AG09309 (cell line): Measurements from ENCODE around the gene GRK4.

Experiments
- DNase-seq: peaks from one replicate; pipeline ENCODE4 v3.0.0-alpha.2; 2010; ENCODE audit warnings: low read depth
- H3K4me3 ChIP-seq: 2 replicates; pipeline ENCODE4 v1.5.1; 2011; ENCODE audit warnings: mild to moderate bottlenecking, low read depth, low read length, moderate library complexity; ENCODE audit not compliant: control insufficient read depth
- TF ChIP-seq, protein P1 (sequence below): IDR thresholded peaks from 2 replicates; pipeline ENCODE4 v1.5.1; 2011; ENCODE audit warnings: mild to moderate bottlenecking, low read depth, low read length, inconsistent platforms; ENCODE audit not compliant: insufficient read depth, control insufficient read depth; ENCODE audit errors: missing control alignments

The GRK4 gene

DNA sequence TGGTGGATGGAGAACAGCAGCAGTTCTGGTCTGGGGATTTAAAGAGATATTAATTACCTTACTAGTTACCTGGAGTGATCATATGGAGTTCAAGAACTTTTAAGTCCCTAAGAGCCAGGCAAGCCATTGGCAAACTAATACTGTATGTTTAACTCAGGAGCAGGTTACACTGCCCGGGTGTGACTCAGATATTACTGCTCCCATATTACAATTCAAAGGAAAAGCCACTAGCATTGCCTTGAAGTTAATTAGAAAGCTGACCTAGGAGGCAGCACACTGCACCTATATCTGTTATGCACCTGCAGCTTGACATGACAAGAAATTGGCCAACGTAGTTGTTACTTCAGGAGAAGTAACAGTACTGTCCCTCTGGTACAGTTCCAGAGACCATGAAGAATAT lies 47.2 kb downstream of the GRK4 start:
- TF ChIP-seq, protein P1, sequence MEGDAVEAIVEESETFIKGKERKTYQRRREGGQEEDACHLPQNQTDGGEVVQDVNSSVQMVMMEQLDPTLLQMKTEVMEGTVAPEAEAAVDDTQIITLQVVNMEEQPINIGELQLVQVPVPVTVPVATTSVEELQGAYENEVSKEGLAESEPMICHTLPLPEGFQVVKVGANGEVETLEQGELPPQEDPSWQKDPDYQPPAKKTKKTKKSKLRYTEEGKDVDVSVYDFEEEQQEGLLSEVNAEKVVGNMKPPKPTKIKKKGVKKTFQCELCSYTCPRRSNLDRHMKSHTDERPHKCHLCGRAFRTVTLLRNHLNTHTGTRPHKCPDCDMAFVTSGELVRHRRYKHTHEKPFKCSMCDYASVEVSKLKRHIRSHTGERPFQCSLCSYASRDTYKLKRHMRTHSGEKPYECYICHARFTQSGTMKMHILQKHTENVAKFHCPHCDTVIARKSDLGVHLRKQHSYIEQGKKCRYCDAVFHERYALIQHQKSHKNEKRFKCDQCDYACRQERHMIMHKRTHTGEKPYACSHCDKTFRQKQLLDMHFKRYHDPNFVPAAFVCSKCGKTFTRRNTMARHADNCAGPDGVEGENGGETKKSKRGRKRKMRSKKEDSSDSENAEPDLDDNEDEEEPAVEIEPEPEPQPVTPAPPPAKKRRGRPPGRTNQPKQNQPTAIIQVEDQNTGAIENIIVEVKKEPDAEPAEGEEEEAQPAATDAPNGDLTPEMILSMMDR, result no peak
- no peak for DNase-seq
- H3K4me3 ChIP-seq, result no peak overlapping the region

DNA sequence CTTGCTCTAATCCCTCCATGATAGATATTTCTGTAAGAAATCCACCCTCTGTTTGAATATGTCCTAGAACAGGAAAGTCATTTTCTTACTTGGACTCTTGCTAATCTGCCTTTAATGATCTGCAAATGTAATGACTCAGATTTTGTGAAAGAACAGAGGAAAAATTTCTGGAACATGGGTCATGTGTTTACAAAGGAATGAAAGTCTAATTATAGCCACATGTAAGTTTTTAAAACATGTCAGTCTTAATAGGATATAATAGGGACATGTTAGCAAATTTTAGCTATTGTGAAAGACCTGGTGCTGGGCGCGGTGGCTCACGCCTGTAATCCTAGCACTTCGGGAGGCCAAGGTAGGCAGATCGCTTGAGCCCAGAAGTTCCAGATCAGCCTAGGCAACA lies 47.6 kb downstream of the GRK4 start:
- TF ChIP-seq, protein P1, result no peak
- DNase-seq, result peak; percentile 81
- no peak overlapping the region for H3K4me3 ChIP-seq

DNA sequence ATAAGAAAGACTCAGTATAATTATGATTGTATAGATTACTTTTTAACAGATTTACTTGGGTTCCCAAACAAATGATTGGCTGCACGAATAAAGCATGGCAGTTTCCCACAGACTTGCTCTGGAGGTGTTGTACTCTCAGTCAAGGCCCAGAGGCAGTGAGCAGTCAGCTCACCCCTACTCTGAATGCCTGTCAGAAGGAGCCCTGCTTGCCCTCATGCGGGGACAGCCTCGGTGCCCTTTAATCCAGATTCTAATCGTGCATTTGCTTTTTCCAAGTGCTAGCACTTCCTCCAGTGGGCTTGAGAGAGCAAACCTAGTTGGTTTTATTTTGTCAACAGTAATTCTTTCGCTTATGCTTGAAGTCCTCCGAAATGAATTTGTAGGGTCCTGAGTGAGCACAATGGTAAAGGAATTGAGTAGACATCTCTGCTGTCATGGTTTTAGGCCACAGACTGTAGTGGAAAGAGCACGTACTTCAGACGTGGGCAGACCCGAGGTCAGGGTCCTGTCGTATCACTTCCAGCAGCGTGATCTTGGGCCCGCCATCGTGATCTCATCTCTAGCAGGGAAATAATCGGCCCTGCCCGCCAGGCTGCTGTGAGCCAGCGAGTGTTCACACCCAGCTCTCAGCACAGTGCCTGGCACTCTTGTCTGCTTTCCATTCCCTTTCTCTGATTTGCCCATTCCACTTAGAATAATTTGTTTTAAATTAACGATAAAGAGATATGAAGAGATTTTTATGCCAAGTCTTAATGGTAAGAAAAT lies 48.3 kb downstream of the GRK4 start:
- DNase-seq, result no peak
- H3K4me3 ChIP-seq, result no peak overlapping the region
- TF ChIP-seq, protein P1, result no peak

DNA sequence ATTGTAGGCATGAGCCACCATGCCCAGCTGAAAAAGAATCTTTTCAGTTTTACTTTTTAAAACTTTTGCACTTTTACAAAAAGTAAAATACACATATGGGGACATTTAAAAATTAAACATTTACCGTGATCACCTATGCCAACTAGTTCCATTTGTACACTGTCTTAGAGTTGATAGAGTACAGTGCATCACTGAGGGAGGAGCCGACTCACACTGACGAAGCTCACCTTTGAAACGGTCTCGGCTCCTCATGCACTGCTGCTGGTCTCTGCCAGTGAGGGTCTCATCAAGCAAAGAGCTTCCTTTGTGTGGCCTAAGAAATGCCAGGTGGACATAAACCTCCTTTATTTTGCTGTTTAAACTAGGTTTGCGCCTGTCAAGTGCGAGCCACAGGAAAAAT lies 50.0 kb downstream of the GRK4 start:
- TF ChIP-seq, protein P1, result no peak
- no peak overlapping the region for H3K4me3 ChIP-seq
- DNase-seq, result no peak

DNA sequence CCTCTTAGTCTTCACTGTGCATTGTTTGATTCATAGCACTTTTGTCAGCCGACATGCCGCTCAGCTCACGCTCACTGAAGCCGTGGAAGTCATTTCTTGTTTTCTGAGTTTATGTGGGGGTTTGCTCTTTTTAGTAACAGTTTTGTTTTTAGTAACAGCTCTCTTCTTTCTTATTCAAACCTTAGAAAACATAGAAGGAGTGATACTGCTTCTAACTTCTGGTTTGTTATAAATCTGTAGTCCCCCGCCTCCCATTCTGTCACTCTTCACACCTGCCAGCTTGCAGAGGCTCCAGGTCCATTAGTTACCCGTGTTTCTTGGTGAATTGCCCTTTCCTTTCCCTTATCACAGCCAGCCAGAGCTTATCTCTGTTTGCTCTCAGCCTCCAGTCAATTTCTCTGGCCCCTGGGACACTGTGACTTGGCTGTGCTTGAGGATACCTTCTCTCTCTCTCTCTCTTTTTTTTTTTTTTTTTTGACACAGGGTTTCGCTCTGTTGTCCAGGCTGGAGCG lies 50.5 kb downstream of the GRK4 start:
- H3K4me3 ChIP-seq, result no peak overlapping the region
- TF ChIP-seq, protein P1, result no peak

DNA sequence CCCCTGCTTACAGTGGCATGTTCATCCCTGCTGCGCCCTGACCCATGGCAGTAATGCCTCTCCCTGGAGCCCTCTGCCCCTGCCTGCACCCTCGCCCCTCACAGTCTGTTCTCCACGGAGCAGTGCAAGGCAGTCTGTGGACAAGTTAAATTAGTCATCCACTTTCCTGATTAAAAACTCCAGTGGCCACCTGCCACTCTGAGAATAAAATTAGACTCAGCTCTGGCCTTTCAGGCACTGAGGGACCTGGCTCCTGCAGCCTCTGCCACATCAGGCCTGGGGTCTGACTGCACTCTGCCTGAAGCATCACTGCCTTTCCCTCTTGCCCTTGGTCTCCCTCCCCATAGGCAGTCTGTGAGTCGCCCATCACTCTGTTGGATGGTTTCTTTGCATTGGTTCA lies 53.6 kb downstream of the GRK4 start:
- DNase-seq, result no peak
- TF ChIP-seq, protein P1, result no peak
- no peak overlapping the region for H3K4me3 ChIP-seq

More for the DNA sequence above, 50.5 kb downstream of the GRK4 start:
- no peak for DNase-seq

DNA sequence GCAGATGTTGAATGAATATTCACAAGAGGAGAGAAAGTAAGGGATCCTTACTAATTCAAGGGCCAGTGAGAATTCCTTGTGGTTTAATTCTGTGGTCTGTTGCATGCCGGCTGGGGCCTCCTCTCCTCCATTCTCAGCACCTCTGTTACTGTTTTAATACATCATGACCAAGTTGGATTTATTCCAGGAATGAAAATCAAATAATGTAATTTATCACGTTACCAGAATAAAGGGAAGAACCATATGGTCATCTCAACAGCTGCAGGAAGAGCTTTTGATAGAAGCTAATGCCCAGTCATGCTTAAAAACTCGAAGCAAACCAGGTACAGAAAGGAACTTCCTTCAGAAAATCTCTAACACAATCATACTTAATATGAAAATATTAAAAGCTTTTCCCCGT lies 54.1 kb downstream of the GRK4 start:
- TF ChIP-seq, protein P1, result no peak

More for the DNA sequence above, 54.1 kb downstream of the GRK4 start:
- H3K4me3 ChIP-seq, result no peak overlapping the region
- DNase-seq, result no peak
